HFF-Myc (cell line): Measurements from ENCODE around the gene KCNQ4.

Experiments used
- DNase-seq: peaks from one replicate; pipeline ENCODE4 v3.0.0-alpha.2; 2011; ENCODE audit warnings: low read depth; ENCODE audit errors: extremely low read depth
- H3K4me3 ChIP-seq: replicated peaks from 2 replicates; pipeline ENCODE4 v1.5.1; 2011; ENCODE audit warnings: low read depth, mild to moderate bottlenecking, control low read depth, low read length
- TF ChIP-seq, protein P1 (sequence below): IDR thresholded peaks from 2 replicates; pipeline ENCODE4 v1.5.1; 2012; ENCODE audit warnings: mild to moderate bottlenecking, low read depth, low read length, control low read depth; ENCODE audit errors: missing control alignments

The KCNQ4 gene

GRCh38 chr1:40808444-40808843, 24.9 kb downstream of the KCNQ4 start:
- no peak overlapping the region for H3K4me3 ChIP-seq
- DNase-seq = no peak
- TF ChIP-seq, protein P1, sequence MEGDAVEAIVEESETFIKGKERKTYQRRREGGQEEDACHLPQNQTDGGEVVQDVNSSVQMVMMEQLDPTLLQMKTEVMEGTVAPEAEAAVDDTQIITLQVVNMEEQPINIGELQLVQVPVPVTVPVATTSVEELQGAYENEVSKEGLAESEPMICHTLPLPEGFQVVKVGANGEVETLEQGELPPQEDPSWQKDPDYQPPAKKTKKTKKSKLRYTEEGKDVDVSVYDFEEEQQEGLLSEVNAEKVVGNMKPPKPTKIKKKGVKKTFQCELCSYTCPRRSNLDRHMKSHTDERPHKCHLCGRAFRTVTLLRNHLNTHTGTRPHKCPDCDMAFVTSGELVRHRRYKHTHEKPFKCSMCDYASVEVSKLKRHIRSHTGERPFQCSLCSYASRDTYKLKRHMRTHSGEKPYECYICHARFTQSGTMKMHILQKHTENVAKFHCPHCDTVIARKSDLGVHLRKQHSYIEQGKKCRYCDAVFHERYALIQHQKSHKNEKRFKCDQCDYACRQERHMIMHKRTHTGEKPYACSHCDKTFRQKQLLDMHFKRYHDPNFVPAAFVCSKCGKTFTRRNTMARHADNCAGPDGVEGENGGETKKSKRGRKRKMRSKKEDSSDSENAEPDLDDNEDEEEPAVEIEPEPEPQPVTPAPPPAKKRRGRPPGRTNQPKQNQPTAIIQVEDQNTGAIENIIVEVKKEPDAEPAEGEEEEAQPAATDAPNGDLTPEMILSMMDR = no peak

GRCh38 chr1:40808909-40809308, 25.3 kb downstream of the KCNQ4 start:
- TF ChIP-seq, protein P1 = no peak
- no peak for DNase-seq
- H3K4me3 ChIP-seq = no peak overlapping the region

GRCh38 chr1:40810927-40811326, 27.3 kb downstream of the KCNQ4 start:
- DNase-seq = no peak
- TF ChIP-seq, protein P1 = no peak
- H3K4me3 ChIP-seq = no peak overlapping the region

DNA sequence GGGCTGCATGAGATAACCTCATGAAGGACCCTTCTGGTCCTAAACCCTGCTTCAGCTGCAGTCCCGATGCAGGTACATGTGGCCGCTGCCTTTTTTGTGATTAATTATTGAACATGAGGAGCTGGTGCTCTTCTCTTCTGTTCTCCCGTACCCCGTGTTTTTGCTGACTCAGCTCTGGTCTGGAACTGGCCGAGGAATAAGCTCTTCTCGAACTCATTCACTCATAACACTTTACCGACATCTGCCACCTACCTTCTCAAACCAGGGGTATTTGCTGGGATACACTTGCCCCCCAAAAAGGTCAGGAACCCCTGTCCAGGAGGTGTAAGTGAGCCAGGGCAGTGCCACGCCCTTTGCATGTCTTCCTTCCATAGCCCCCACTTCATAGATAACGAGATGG, 31.8 kb downstream of the KCNQ4 start:
- TF ChIP-seq, protein P1 = no peak
- H3K4me3 ChIP-seq = no peak overlapping the region

GRCh38 chr1:40817791-40818263, 34.2 kb downstream of the KCNQ4 start:
- TF ChIP-seq, protein P1 = no peak
- no peak for DNase-seq
- no peak overlapping the region; the same call in 1 of the 2 replicates for H3K4me3 ChIP-seq

More for the DNA sequence above, 31.8 kb downstream of the KCNQ4 start:
- DNase-seq = no peak

GRCh38 chr1:40818264-40818961, 34.8 kb downstream of the KCNQ4 start:
- TF ChIP-seq, protein P1 = no peak
- DNase-seq = peak; percentile 9
- H3K4me3 ChIP-seq = peak overlapping the region; percentile 34
